Ramos (cell line): ENCODE results near the gene OR2AT4.
"Not testable (repeated sequence)": the region's sequence is repeated elsewhere in the genome, so short reads cannot be mapped to it uniquely, and the experiment has no call there.

Experiments used
- in situ Hi-C: fragments of 300-500 bp; cut with MboI; formaldehyde crosslinking; loops from one replicate; pipeline ENCODE4 v1.14.3; 2022; ENCODE audit warnings: low sequenced_read_pairs; ENCODE audit not compliant: unreplicated experiment

Gene OR2AT4

GRCh38 chr11:75105967-75106681 lies 9.4 kb upstream of the OR2AT4 start:
- in situ Hi-C loops: not testable (repeated sequence)

- in situ Hi-C loops: no loop called here
These were observed 8.8 kb upstream of the OR2AT4 start for GRCh38 chr11:75105462-75105925.

- in situ Hi-C loops: no loop called here
These were observed 6.8 kb upstream of the OR2AT4 start for GRCh38 chr11:75103380-75104026.

GRCh38 chr11:75101424-75102128 lies 4.9 kb upstream of the OR2AT4 start:
- in situ Hi-C loops: no loop called here

GRCh38 chr11:75100314-75100713 lies 3.6 kb upstream of the OR2AT4 start:
- in situ Hi-C loops: no loop called here

- in situ Hi-C loops: no loop called here
These were observed 3.0 kb upstream of the OR2AT4 start for GRCh38 chr11:75099635-75100034.

GRCh38 chr11:75098835-75099439 lies 2.3 kb upstream of the OR2AT4 start:
- in situ Hi-C loops: not testable (repeated sequence)

- in situ Hi-C loops: not testable (repeated sequence)
These were observed 1.5 kb upstream of the OR2AT4 start for GRCh38 chr11:75098181-75098580.

- in situ Hi-C loops: no loop called here
These were observed 489 bp upstream of the OR2AT4 start for GRCh38 chr11:75097173-75097557.

- in situ Hi-C loops: not testable (repeated sequence)
These were observed 2.3 kb downstream of the OR2AT4 start for GRCh38 chr11:75094382-75094781.

GRCh38 chr11:75090671-75091177 lies 6.0 kb downstream of the OR2AT4 start:
- in situ Hi-C loops: no loop called here

- in situ Hi-C loops: no loop called here
These were observed 9.1 kb downstream of the OR2AT4 start for GRCh38 chr11:75087319-75088305.

GRCh38 chr11:75084883-75085282 lies 11.8 kb downstream of the OR2AT4 start:
- in situ Hi-C loops: no loop called here

- in situ Hi-C loops: no loop called here
These were observed 13.5 kb downstream of the OR2AT4 start for GRCh38 chr11:75083217-75083605.

GRCh38 chr11:75082601-75083216 lies 14.0 kb downstream of the OR2AT4 start:
- in situ Hi-C loops: no loop called here

- in situ Hi-C loops: no loop called here
These were observed 17.1 kb downstream of the OR2AT4 start for GRCh38 chr11:75079546-75079945.

- in situ Hi-C loops: no loop called here
These were observed 18.4 kb downstream of the OR2AT4 start for GRCh38 chr11:75078233-75078632.

GRCh38 chr11:75077316-75077715 lies 19.4 kb downstream of the OR2AT4 start:
- in situ Hi-C loops: no loop called here

GRCh38 chr11:75076671-75077070 lies 20.0 kb downstream of the OR2AT4 start:
- in situ Hi-C loops: no loop called here
